ENCODE results near the gene MRPL10.
A peak's percentile ranks its signal among the peaks of the same experiment; 100 is the strongest.

MRPL10 gene

DNA sequence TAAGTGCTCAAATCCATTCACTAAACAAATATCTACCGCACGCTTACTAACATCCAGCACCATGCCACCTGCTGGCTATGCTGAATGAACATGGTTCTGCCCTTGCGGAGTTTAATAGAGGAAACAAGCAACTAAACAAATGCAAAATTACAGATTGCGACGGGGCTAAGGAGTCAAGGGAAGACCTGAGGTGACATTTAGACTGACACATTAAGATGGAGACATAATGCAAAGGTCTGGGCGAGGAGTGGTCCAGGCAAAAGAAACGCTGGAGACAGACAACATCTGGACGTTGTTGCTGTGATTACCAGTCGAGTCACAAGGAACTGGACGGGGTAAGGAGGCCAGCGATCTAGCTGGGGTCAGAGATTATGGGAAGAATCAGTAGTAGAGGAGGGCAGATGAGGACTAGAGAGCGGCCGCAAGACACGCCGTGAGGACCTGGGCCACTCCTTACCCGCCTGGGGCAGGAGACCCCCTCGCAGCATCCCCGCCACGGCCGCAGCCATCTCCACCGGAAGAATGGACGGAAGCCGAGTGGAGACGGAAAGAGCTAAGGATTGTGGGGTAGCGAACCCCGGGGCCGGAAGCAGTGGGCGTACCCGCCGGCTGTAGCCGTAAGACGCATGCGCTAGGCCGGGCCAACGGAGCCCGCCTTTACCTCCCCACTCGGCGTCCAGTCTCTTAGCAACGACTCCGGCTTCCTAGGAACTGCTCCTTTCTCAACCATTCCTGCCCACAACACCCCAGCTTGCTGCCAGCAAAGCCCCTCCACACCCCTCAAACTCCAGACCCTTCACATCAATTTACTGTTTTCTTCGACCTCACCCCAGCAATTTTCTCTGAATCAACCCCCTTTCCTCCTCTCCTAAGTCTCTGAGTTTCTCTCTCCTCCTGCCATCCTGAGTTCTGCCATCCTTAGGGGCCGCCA, at the start of gene MRPL10, which contains the start of gene LRRC46:
Gene MRPL10 (minus strand): TSS at position 539 of the 931 bp plus-strand sequence. CDS start 30 bp downstream, at position 509.
Gene LRRC46 (plus strand): TSS at position 668 of the 931 bp plus-strand sequence. CDS start 320 bp downstream, outside the sequence.
- peak; percentile 91 for DNase-seq

DNA sequence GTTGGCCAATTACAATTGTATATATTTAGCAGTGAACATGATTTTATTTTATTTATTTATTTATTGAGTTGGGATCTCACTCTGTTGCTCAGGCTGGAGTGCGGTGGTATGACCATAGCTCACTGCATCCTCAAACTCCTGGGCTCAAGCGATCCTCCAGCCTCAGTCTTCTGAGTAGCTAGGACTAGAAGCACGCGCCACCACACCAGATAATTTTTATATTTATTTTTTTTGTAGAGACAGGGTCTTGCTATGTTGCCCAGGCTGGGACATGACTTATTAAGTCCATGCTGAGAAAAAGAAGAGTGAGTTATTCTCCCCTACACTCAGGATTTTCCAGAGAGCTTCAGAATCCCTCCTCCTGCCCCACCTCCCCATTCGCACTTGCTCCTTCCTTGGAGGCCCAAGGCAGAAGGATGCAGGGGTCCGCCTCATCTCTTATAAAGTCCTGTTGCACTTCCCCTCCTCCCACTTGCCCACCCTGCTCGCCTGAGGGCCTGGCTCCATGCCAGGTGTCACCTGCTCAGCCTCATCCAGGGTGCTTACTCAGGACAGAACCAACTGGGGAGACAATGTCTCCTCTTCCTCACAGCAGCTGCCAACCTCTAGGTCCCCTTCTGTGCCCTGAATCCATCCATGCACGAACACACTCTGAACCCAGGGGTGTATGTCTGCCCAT, 48.6 kb upstream of the MRPL10 start:
- no peak for DNase-seq

DNA sequence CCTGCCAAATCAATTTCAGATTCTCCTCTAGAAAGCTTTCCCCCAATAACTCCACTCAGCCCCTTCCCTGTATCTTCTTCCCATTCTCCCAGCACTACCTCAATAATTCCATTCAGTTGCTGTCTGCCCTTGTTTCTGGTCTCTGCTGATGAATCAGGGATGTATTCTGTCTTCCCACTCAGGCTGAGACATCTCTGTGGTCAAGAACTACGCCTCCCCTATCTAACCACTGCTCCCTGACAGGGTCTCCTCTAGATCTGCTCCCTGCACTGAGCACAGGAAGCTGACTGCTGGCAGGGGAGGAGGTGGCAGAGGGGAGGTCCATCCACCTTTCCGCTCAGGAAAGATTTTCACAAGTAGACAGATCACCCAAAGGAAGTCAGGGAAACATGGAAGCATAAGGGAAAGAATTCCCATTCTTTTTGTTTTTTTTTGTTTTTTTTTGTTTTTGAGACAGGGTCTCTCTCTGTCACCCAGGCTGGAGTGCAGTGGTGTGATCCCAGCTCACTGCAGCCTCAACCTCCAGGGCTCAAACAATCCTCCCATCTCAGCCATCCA, 47.8 kb upstream of the MRPL10 start:
- DNase-seq: no peak

DNA sequence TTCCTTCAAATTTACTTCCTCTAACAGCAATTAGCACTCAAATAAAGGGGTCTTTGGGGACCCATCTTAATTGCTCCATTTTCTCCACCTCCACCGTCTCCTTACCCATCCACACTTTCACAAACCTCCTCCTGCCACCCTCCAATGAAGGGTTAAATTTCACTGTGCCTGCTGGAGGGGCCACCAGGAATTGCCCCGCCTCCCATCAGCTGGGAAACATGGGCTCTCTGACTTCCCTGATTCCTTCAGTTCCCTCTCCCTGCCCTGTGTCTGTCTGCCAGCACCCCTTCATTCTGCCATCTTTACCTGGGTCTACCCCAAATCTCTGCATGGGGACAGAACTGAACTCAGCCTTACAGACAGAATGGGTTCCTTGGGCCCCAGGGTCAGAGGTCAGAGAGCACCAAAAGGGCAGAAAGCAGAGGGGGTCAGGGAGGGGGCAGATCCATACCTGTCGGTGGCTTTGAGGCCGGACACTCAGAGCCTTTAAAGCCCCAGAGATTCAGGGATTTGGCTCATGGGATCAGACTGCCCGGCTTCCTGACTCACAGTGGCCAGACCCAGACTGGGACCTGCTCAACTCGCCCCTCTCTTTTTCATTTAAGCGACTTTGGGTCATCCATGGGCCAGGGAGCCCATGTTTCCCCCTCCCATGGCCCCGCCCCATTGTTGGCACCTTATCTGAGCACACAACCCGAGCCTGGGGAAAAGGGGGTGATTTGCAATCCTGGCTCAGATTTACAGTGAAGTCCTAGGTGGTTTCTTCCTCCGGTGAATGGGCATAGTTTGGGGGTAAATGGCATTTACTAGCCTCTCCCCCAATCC, 47.1 kb upstream of the MRPL10 start:
- DNase-seq: no peak

DNA sequence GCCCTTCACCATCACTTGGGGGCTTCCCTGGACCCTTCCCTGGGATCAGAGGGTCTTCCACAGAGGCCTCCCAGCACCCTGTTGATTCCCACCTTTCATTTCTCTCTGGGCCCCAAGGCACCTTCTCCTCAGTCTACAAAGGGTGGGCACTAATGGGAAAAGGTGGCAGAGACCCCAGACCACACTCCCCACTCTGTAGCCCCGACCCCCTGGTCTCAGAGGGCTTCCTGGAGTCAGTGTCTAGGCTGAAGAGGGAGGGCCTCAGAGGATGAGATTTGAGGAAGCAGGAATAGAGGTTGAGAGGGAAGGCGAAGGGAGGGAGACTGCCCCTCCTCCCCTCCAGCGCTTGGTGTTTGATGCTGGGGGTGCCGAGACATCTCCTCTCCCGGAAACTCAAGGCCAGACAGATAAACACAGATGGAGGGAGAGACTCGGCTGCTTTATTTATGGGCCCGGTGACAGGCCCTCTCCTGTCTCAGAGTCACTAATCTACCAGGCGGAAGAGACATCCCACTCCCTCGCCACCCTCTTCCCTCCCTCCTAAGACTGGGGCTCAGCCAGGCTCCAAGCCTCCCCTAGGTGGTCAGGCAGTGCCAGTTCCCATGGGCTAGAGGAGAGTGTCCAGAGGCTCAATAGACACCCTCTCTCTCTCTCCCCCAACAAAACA, 46.2 kb upstream of the MRPL10 start:
- DNase-seq: no peak

DNA sequence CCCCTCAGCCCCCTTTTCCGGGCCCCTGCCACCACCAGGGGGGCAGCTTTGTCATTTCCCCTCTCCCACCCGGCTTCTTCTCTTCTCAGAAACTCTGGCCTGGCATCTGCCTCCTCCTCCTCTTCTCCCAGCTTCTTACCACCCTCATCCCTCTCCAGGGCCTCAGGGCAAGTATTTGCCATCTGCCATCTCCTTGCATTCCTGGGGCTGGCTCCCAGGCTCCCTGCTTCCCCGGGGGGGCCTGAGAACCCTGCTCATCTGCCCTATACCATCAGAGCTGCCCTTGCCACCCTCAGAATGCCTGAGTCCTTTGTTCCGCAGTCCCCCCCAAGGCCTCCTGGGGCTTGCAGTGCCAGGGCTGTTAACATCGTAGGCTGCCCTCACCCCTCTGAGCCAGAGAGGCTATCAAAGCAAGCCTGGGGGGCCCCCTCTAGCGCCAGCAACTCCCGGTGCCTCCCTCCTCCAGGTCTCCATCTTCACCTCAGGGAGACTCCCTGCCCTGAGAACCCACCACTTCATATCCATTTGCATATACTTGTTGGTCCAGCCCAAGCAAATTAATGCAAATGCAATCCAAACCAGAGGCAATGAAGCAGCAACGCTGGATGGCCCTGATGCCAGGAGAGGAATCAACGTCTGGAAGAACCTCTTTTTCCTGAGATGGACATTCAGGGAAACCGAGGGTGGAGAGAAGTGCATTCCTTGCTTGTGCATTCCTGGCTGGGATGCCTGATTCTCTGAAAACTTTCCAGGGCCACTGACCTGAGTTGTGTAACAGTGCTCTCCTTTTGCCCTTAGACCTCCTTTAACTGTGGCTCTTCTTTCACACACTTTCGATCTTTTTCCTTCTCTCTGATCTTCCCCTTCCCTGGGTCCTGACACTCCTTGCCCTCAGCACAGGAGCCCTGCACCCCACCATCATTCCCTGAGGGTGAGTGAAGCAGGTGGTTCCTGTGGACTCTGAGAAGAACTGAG, 44.0 kb upstream of the MRPL10 start:
- no peak for DNase-seq

DNA sequence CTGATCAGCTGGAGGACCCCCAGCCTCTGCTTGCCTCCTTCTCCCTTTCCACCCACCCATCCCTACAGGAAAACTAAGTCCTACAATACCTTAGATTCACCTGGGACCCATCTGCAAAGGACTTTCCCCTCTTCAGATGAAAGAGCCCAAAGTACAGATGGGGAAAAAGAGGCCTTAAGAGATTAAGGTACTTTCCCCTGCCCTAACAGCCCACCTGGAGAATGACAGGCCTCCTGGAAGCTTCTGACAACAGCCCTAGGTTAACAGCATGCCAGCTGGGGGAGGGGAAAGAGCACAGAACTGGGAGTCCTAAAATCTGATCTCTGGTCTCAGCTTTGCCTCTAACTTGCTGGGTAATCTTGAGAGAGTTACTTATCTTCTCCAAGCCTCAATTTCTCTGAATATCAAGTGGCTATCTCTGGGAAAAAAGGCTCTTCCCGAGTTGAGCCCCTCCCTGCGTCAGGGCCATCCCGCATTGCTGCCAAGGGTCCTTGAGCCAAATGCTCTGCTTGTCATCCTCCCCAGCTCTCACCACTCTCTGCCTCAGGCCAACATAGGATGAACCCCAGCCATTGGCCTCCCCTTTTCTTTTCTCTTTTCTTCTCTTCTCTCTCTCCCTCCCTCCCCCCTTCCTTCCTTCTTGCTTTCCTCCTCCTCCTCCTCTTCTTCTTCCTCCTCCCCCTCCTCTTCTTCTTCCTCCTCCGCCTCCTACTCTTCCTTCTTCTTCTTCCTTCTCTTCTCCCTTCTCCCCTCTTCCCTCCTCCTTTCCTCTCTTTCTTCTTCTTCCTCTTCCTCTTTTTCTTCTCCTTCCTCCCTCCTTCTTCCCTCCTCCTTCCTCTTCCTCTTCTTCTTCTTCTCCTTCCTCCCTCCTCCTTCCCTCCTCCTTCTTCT, 42.1 kb upstream of the MRPL10 start:
- no peak for DNase-seq

DNA sequence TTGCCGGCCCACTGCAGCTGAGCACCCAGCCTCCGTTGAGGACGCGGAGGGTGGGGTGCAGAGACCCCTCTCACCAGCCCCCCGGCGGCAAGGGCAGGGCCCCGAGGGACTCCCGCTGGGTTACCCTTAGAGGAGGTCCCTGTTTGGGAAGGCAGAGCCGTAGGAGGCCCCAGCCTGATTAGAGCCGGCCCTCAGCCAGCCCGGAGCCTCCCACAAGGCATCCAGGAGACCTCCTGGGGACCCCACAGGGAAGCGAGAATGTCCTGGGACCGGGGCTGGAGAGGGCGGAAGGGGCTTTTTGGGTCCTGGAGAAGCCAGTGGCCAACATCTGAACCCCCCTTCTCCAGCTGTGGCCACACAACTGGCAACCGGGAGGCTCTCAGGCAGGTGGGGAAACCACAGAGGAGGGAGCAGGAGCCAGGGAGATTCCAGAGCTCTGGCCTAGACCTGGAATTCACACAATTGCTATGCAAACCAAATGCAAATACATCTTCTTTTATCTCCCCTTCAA, 41.4 kb upstream of the MRPL10 start:
- no peak for DNase-seq

DNA sequence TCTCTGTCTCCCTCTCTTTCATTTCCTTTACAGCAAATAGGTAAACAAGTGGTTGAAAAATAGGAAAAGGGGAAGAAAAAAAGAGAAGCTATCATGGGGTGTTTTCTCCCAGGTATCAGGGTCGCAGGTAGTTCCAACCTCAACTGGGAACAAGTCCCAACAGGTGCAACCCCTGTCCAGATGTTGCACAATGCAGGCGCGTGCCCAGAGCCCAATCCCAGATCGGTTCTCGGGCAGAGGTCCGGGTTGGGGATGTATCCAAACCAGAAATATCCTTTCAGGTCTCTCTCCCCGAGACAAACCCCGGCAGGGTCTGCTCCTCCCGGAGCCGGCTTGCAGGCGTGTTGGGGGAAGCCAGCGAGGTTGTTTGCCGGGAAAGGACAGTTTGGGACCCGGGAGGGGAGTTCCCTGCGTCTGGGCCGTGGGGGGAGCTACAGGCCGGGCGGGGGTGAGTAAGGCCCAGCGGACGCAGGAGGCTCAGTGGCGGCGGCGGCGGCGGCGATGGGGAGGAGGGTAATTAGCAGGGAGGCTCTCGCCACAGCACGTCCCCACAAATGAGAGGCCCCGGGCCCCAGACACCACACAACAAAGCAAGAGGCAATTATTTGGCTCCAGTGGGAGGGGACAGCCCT, 40.8 kb upstream of the MRPL10 start:
- no peak for DNase-seq

DNA sequence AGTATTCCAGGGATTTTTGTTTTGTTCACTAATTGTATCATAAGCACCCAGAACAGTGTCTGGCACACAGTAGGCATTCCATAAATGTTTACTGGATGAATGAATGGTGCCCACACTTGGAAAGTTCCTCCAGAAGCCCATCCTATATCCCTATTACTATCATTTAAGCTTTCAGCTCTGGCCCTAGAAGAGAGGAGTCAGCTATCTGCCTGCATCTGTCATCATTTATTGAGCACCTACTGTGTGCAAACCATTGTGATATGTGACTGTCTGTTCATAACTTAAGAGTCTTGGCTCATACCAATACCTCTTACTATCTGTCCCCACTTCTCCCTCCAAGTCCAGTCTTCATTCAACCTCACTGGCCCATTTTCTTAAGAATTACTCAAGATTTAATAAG, 39.7 kb upstream of the MRPL10 start:
- DNase-seq: no peak

DNA sequence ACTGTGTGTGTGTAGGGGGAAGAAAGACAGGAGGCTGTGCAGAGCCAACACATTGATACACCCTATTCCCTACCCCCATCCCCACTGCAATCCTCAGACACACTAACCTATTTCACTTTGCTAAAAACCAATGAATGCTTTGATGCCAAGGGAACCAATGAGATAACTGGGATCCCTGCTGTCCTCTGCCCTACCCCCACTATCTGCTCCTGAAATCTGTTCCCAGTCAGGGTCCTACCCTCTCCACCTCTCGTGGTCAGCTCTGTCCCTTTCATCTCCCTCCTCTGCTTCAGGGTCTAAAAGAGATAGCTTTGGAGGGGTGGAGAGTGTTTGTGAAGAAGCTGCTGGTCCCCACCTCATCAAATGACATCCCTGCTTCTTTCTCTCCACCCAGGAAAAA, 38.7 kb upstream of the MRPL10 start:
- no peak for DNase-seq

DNA sequence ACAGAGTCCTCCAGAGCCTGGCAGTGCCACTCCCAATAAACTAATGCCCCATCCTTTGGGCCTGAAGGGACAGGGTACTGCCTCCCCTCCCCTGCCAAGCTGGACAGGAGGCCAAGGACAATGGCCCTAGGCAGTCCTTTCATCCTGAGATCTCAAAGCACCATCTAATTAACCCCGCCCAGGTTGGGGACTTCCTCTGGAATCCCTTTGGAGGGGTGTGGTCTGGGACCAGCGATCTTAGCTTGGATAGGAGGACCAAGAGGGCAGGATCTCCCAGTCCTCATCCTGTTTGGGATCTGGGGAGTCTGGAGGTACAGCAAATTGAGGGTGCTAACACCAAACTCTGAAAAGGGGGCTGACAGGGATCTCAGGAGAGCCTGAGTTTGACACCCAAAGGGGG, 37.8 kb upstream of the MRPL10 start:
- no peak for DNase-seq

DNA sequence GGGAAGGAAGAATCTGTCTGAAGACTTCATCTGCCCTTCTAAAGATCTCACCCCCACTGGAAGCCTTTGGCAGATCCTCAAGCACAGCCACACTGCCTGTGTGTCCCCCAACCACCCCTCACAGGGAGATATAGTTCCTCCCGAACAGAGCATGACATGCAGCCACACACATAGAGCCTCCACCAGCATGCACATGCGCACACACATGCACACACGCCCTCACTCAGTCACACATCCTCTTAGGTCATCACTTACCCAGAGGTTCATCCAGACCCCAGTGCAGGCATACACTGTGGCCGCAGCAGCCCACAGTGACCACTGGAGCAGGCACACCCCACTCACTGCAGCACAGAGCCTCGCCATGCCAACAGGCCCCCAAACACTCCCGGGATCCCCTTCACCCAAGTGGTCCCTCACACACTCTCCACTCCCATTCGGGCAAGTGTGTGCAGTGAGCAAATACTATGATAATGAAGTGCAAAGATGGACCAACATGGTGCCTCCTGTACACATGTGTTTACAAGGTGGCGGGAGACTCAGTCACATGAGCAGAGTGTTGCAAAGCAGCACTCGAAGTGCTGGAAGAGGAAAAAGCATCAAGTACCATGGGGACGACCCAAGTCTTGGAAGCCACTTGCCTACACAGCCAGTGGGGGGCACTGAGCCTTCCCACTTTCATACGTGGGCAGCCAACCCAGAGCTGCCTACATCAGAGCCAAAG, 36.6 kb upstream of the MRPL10 start:
- DNase-seq: no peak

DNA sequence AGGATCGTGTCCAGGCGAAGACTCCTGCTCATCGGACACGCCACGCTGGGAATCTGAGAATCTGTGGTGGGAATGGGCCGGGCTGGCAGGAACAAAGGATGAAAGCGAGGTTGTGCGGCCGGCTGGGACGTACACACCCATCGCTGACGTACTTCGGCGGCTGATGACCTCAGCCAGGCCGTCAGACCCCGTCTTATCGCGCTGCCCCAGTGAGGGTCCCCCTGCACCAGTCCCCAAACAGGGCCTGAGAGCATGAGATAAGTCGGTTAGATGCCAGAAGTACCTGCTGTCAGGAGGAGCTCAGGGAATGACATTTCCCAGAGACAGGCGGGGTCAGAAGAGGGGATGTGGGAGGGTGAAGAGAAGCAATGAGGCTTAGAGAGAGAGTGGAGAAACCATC, 35.6 kb upstream of the MRPL10 start:
- no peak for DNase-seq

DNA sequence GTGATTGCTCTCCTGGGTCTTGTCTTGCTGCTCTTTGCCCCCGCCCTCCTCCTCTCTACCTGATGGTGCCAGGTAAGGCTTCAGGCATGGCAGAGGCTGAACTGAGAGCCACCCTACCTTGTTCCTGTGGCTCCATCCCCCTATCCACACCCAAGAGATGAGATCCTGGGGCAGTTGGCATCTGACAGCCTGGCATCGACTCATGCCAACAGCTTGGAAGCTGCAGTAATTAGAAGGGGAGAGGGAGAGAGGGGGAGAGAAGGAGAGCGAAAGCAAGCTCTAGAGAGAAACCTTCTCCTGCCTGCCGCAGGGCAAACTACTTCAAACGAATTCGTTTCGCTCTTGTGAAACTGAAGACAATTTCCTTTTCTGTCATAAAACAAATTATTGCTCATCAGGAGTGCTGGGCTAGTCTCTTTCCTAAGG, 33.5 kb upstream of the MRPL10 start:
- no peak for DNase-seq

DNA sequence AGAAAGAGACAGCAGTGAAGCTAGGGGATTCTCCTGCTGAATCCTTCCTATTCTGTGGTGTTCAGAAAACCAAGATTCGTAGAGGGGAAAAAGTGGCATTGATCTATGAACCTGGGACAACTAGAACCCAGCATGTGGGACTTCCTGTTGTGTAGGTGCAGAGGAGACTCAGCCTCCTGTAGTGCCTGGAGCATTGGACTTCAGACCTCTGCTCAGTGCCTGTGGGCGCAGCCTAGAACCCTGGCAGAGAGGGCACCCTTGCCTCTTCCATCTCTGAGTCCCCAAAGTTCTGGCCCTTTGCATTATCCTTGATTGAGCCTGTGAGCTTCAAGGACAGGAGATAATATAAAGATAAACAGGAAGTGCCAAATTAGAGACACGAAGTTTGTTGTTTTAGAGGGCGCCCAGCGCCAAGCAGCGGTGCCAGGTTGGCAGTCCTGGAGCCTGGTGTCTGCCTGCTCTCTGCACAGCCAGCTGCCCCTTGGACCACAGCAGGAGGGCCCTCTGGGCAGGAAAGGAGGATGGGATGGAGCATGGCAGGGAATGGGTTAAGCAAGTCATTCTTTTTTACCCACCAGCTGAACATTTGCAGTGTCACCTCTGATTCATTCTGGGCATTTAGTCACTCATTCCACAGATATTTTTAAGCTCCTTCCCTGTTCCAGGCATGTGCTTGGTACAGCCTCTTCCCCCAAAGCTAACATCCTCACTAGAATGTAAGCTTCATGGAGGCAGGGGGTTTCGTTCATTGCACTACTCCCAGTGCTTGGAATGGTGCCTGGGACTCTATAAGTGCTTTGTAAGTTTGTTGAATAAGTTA, 31.5 kb upstream of the MRPL10 start:
- no peak for DNase-seq

DNA sequence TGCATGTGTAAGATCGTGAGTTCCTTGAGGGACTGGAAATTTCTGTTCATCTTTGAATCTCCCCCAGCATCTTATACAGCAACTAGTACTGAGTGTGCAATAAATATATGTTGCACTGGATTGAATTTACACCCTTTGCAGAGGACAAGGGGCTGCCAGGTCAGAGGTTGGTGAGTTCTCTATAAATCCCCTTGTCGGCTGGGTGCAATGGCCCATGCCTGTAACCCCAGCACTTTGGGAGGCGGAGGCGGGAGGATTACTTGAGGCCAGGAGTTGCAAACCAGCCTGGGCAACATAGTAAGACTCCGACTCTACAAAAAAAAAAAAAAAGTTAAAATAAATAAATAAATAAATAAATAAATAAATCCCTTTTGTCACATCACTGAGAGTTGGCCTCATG, 29.0 kb upstream of the MRPL10 start:
- DNase-seq: no peak
